ENCODE results near the gene IL13.
"Not testable (repeated sequence)": the region's sequence is repeated elsewhere in the genome, so short reads cannot be mapped to it uniquely, and the experiment has no call there.

IL13 gene

GRCh38 chr5:132687995-132688394, 30.0 kb downstream of the IL13 start:
- no peak for DNase-seq (ENCODE audit: low spot score)
- in situ Hi-C loops (cut with MboI; ENCODE audit: low pct_unique_long_range_greater_than_20kb, low sequenced_read_pairs, unreplicated experiment), result no loop called here

DNA sequence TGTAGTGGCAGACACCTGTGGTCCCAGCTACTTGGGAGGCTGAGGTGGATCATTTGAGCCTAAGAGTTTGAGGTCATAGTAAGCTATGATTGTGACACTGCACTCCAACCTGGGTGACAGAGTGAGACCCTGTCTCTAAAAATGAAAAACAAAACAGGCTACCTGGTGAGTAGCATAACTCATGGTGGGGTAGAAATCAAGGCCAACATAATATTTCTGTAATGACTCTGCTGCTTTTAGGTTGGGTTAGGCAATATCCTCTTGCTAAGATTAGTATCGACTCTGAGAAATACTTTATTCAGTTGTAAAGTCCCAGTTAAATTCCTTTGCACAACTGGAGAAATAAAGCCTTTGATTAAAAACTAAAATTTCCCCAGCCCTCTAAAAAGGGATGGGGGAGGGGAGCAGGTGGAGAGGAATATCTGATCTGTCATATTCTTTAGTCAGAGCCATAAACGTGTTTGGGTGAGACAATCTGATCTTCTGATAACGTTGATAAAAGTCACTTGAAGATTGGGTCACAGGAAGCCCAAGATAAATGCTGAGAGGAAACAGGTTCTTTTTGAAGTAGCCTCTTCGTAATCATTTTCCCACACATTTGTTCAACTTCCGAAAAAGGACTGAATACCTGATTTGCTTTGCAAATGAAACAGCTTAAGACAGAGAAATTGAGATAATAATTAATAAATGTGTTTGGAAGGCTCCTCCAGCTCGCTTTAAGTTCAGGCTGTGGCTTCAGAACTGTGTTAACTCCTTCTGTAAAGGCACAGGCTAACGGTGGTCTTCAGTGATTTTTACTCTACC, 30.8 kb downstream of the IL13 start:
- in situ Hi-C loops (cut with MboI; ENCODE audit: low pct_unique_long_range_greater_than_20kb, low sequenced_read_pairs, unreplicated experiment), result no loop called here
- DNase-seq (ENCODE audit: low spot score), result no peak
- no peak for TF ChIP-seq CTCF (IDR thresholded peaks at IDR 0.05; ENCODE audit: extremely low read depth, insufficient read depth, missing control alignments)

More at GRCh38 chr5:132687995-132688394, 30.0 kb downstream of the IL13 start:
- no peak for TF ChIP-seq CTCF (IDR thresholded peaks at IDR 0.05; ENCODE audit: extremely low read depth, insufficient read depth, missing control alignments)

- TF ChIP-seq CTCF (IDR thresholded peaks at IDR 0.05; ENCODE audit: extremely low read depth, insufficient read depth, missing control alignments), result no peak
- in situ Hi-C loops (cut with MboI; ENCODE audit: low pct_unique_long_range_greater_than_20kb, low sequenced_read_pairs, unreplicated experiment), result no loop called here
- no peak for DNase-seq (ENCODE audit: low spot score)
Observed at GRCh38 chr5:132689513-132689912, 31.5 kb downstream of the IL13 start.

GRCh38 chr5:132690156-132690555, 32.2 kb downstream of the IL13 start:
- no peak for TF ChIP-seq CTCF (IDR thresholded peaks at IDR 0.05; ENCODE audit: extremely low read depth, insufficient read depth, missing control alignments)
- DNase-seq (ENCODE audit: low spot score), result no peak
- in situ Hi-C loops (cut with MboI; ENCODE audit: low pct_unique_long_range_greater_than_20kb, low sequenced_read_pairs, unreplicated experiment), result no loop called here

- DNase-seq (ENCODE audit: low spot score); in situ Hi-C loops (cut with MboI; ENCODE audit: low pct_unique_long_range_greater_than_20kb, low sequenced_read_pairs, unreplicated experiment): not testable (repeated sequence)
Observed at GRCh38 chr5:132691755-132692631, 34.0 kb downstream of the IL13 start.

GRCh38 chr5:132692632-132692967, 34.6 kb downstream of the IL13 start:
- in situ Hi-C loops (cut with MboI; ENCODE audit: low pct_unique_long_range_greater_than_20kb, low sequenced_read_pairs, unreplicated experiment), result no loop called here
- no peak for DNase-seq (ENCODE audit: low spot score)
- no peak for TF ChIP-seq CTCF (IDR thresholded peaks at IDR 0.05; ENCODE audit: extremely low read depth, insufficient read depth, missing control alignments)

GRCh38 chr5:132695956-132696355, 38.0 kb downstream of the IL13 start:
- no peak for TF ChIP-seq CTCF (IDR thresholded peaks at IDR 0.05; ENCODE audit: extremely low read depth, insufficient read depth, missing control alignments)
- no peak for DNase-seq (ENCODE audit: low spot score)
- in situ Hi-C loops (cut with MboI; ENCODE audit: low pct_unique_long_range_greater_than_20kb, low sequenced_read_pairs, unreplicated experiment), result no loop called here
